Hepatocyte (in vitro differentiated cells): ENCODE results near the gene WNT5B. TPM values are rescaled to one million over a fixed set of nuclear protein-coding genes. Genes with fewer than 3 reads are reported as not detected.

Source experiments
- DNase-seq: peaks from one replicate; pipeline ENCODE4 v3.0.0-alpha.2; 2016; ENCODE audit warnings: low spot score
- H2AFZ ChIP-seq: fragments of 200-600 bp; sonication (generic); 2 replicates; pipeline ENCODE4 v1.6.0; 2016; ENCODE audit warnings: antibody characterized with exemption, mild to moderate bottlenecking
- H3K27ac ChIP-seq: fragments of 200-600 bp; sonication (generic); 2 replicates; pipeline ENCODE4 v1.5.1; 2016; ENCODE audit warnings: mild to moderate bottlenecking
- H3K27me3 ChIP-seq: fragments of 200-600 bp; sonication (generic); 2 replicates; pipeline ENCODE4 v1.6.1; 2016
- H3K36me3 ChIP-seq: fragments of 200-600 bp; sonication (generic); replicated peaks from 2 replicates; pipeline ENCODE4 v1.5.1; 2016; ENCODE audit warnings: low read depth; ENCODE audit not compliant: insufficient read depth
- H3K4me1 ChIP-seq: fragments of 200-600 bp; sonication (generic); 2 replicates; pipeline ENCODE4 v1.5.1; 2016; ENCODE audit warnings: mild to moderate bottlenecking, moderate library complexity; ENCODE audit not compliant: insufficient read depth
- H3K4me2 ChIP-seq: fragments of 200-600 bp; sonication (generic); 2 replicates; pipeline ENCODE4 v1.6.0; 2016
- H3K4me3 ChIP-seq: fragments of 200-600 bp; sonication (generic); 2 replicates; pipeline ENCODE4 v1.5.1; 2016; ENCODE audit warnings: mild to moderate bottlenecking
- H3K79me2 ChIP-seq: fragments of 200-600 bp; sonication (generic); 2 replicates; pipeline ENCODE4 v1.6.0; 2017; ENCODE audit warnings: mild to moderate bottlenecking
- H3K9me2 ChIP-seq: fragments of 200-600 bp; sonication (generic); replicated peaks from 2 replicates; pipeline ENCODE4 v1.6.0; 2017; ENCODE audit warnings: mild to moderate bottlenecking; ENCODE audit not compliant: insufficient read depth
- H3K9me3 ChIP-seq: fragments of 200-600 bp; sonication (generic); 2 replicates; pipeline ENCODE4 v1.5.1; 2016; ENCODE audit warnings: low read depth, mild to moderate bottlenecking
- H4K20me1 ChIP-seq: fragments of 200-600 bp; sonication (generic); 2 replicates; pipeline ENCODE4 v1.6.0; 2016; ENCODE audit warnings: mild to moderate bottlenecking; ENCODE audit not compliant: insufficient read depth, poor library complexity, severe bottlenecking
- EZH2 ChIP-seq: fragments of 200-600 bp; sonication (generic); IDR thresholded peaks from 2 replicates; pipeline ENCODE4 v1.6.1; 2016; ENCODE audit warnings: antibody characterized with exemption, mild to moderate bottlenecking, borderline replicate concordance
- EZH2phosphoT487 ChIP-seq: fragments of 200-600 bp; sonication (generic); IDR thresholded peaks from one replicate; pipeline ENCODE4 v1.6.1; 2018; ENCODE audit warnings: antibody characterized with exemption, mild to moderate bottlenecking, low read depth, moderate library complexity; ENCODE audit not compliant: unreplicated experiment, severe bottlenecking
- microRNA-seq: library from miRNA; unstranded; fragments of <30 nt; microRNA quantifications from one replicate; pipeline ENCODE4, GENCODE V29; 2017
- polyA plus RNA-seq: library from polyadenylated mRNA; unstranded; fragments of >200 nt; fragmentation: Nextera tagmentation; extraction: Ambion mirVana; gene quantifications from 2 replicates; pipeline ENCODE4 v1.2.1, GENCODE V29; 2016
- small RNA-seq: library from RNA; depleted of rRNA; stranded (forward); fragments of <200 nt; gene quantifications from one replicate; pipeline ENCODE3, GENCODE V24; 2014
- total RNA-seq: library from RNA; depleted of rRNA; stranded (reverse); fragments of >200 nt; gene quantifications from 2 replicates; pipeline ENCODE4 v1.2.3, GENCODE V29; 2014
- TF ChIP-seq, protein P1 (sequence below): fragments of 200-600 bp; sonication (generic); IDR thresholded peaks from 2 replicates; pipeline ENCODE4 v1.5.1; 2016; ENCODE audit warnings: antibody characterized with exemption, mild to moderate bottlenecking; ENCODE audit not compliant: poor library complexity

The WNT5B gene
- total and polyA plus RNA-seq, 2 experiments from 2014 or later = 16.6 to 35.3 TPM

DNA sequence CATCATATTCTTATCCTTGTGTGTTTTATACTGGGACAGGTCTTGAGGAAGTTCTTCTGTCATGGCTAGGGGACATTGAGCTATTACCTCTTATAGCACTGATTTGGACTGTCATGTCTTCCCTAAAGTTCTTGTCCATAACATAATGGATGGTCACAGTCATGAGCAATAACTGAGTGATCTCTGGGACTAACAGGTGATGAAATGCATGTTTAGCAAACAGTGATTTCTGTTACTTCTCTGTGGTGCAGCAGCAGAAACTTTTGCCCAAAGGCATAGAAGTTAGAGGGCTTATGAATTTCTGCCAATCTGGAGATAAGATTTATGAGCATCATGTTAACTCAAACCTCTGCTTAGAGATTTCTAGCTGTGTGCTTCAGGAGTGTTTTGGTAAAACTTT, 67.8 kb downstream of the WNT5B start:
- Histone ChIP-seq H3K4me2 (peak overlapping the region; percentile 2), H3K4me1 (peaks cover 12% of the 10 kb centered on the region), H3K79me2 (peaks cover 100% of the 10 kb centered on the region), H4K20me1 (peaks cover 86% of the 10 kb centered on the region), H3K9me2 (no peaks in the 10 kb centered on the region), H2AFZ (no peak overlapping the region), H3K27me3 (no peaks in the 10 kb centered on the region), H3K9me3 (no peaks in the 10 kb centered on the region), H3K36me3 (no peaks in the 10 kb centered on the region), H3K27ac (peak overlapping the region; percentile 26), H3K4me3 (no peak overlapping the region)
- DNase-seq = no peak
- TF ChIP-seq EZH2 (no peak), EZH2phosphoT487 (no peak)
- TF ChIP-seq, protein P1, sequence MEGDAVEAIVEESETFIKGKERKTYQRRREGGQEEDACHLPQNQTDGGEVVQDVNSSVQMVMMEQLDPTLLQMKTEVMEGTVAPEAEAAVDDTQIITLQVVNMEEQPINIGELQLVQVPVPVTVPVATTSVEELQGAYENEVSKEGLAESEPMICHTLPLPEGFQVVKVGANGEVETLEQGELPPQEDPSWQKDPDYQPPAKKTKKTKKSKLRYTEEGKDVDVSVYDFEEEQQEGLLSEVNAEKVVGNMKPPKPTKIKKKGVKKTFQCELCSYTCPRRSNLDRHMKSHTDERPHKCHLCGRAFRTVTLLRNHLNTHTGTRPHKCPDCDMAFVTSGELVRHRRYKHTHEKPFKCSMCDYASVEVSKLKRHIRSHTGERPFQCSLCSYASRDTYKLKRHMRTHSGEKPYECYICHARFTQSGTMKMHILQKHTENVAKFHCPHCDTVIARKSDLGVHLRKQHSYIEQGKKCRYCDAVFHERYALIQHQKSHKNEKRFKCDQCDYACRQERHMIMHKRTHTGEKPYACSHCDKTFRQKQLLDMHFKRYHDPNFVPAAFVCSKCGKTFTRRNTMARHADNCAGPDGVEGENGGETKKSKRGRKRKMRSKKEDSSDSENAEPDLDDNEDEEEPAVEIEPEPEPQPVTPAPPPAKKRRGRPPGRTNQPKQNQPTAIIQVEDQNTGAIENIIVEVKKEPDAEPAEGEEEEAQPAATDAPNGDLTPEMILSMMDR = no peak

Small RNA genes within 50 kb of the gene (microRNA-seq; reads per million reads assigned to microRNA genes)
- not detected for gene MIR3649

Small RNA genes within 50 kb of the gene (small RNA-seq; reads per million reads assigned to genes)
- gene MIR3649 = not detected

Other genes with a start within 250 kb of the WNT5B start
- 8.6 and 13.5 TPM in 2 replicates for gene FBXL14, start 34.6 kb upstream of the WNT5B start, total RNA-seq
- gene FBXL14, start 34.6 kb upstream of the WNT5B start, polyA plus RNA-seq = 10.7 and 11.7 TPM in 2 replicates
- gene ADIPOR2, start 61.8 kb downstream of the WNT5B start, total RNA-seq = 47.3 and 50.7 TPM in 2 replicates
- gene ADIPOR2, start 61.8 kb downstream of the WNT5B start, polyA plus RNA-seq = 10.4 and 12.4 TPM in 2 replicates
- not detected in 2 replicates for gene LRTM2, start 191.3 kb downstream of the WNT5B start, total RNA-seq
- gene LRTM2, start 191.3 kb downstream of the WNT5B start, polyA plus RNA-seq = not detected in 2 replicates